Subcutaneous adipose tissue (tissue), 4 donors: Measurements from ENCODE around the gene DDX54. TPM values are rescaled to one million over a fixed set of nuclear protein-coding genes. Genes with fewer than 3 reads are reported as not detected.

ENCODE experiments used
- CTCF ChIP-seq: fragments of 450-650 bp; IDR thresholded peaks from one replicate; pipeline ENCODE4 v1.5.1; 2016; ENCODE audit warnings: low read depth, mild to moderate bottlenecking, control low read depth, antibody characterized with exemption, moderate library complexity
- total RNA-seq, 4 donors: library from RNA; depleted of rRNA; stranded (reverse); fragments of >200 nt; gene quantifications; one replicate each; pipeline ENCODE4 v1.1.0, GENCODE V29; 2016

The DDX54 gene
- total RNA-seq, 4 donors from 2014 or later = 27.7 to 107 (median 46.2) TPM

- no peak for TF ChIP-seq CTCF
These were observed 14.9 kb upstream of the DDX54 start for GRCh38 chr12:113200021-113200797.

GRCh38 chr12:113198296-113198695 lies 13.0 kb upstream of the DDX54 start:
- TF ChIP-seq CTCF = no peak

GRCh38 chr12:113197518-113198077 lies 12.3 kb upstream of the DDX54 start:
- TF ChIP-seq CTCF = no peak

GRCh38 chr12:113196990-113197389 lies 11.7 kb upstream of the DDX54 start:
- TF ChIP-seq CTCF = no peak

- no peak for TF ChIP-seq CTCF
These were observed 11.3 kb upstream of the DDX54 start for GRCh38 chr12:113196582-113196981.

- TF ChIP-seq CTCF = no peak
These were observed 10.3 kb upstream of the DDX54 start for GRCh38 chr12:113195598-113195997.

- TF ChIP-seq CTCF = no peak
These were observed 9.7 kb upstream of the DDX54 start for GRCh38 chr12:113194971-113195391.
